HG03159 (cell line): ENCODE results near the gene PLEKHG4B.

Experiments used
- ATAC-seq: cut with Tn5 transposase; IDR thresholded peaks from one replicate; pipeline ENCODE4 v1.9.1; 2021; ENCODE audit warnings: mild to moderate bottlenecking, moderate library complexity; ENCODE audit not compliant: unreplicated experiment

The PLEKHG4B gene

DNA sequence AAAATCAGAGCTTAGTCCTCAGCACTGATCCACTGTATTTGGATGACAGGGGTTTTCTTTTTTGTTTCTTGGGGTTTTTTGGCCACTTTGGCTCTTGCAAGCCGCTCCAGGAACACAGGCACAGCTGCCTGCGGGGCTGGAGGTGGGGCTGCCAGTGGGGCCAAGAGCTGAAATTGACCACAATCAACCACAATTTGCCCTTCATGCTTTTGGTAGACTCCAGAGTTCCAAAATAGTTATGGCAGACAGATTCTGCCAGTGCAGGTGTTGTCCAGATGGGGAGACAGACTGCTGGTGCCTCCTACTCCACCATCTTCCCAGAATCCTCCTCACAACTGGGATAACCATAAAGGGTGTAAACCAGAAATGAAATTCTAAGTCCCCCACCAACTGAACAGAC lies 36.5 kb downstream of the PLEKHG4B start:
- ATAC-seq: no peak

DNA sequence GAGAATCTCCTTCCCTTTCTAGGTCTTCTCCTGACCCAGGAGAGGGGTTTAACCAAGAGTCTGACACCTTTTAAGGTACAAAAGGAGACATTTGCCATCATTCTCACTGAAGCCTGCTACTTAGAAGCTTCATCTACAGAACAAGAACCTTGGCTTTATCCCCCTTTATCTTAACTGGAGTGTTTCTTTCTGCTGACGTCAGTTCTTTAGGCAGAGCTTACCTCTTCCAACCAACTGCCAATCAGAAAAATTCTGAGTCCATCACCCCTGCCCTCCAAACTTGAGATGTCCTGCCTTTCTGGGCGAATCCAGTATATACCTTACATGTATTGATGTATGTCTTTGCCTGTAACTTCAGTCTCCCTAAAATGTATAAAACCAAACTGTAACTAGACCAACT lies 37.2 kb downstream of the PLEKHG4B start:
- no peak for ATAC-seq

DNA sequence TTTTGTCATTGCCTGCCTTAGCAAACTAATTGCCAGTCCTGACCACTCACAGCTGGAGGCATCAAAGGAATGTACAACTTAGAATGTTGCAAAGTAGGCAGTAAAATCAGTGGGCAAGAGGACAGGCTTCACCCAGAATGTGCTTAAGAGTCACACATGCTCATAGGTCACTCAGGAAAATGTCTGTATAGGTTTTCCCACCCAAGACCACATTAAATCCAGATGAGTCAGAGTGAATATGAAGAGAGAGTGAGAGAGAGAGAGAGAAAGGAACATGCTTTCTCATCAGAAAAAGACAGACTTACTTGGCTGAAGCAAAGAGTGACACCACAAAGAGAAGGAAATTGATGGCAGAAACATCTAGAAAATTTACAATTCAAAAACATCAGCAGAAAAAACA lies 37.9 kb downstream of the PLEKHG4B start:
- ATAC-seq: no peak

DNA sequence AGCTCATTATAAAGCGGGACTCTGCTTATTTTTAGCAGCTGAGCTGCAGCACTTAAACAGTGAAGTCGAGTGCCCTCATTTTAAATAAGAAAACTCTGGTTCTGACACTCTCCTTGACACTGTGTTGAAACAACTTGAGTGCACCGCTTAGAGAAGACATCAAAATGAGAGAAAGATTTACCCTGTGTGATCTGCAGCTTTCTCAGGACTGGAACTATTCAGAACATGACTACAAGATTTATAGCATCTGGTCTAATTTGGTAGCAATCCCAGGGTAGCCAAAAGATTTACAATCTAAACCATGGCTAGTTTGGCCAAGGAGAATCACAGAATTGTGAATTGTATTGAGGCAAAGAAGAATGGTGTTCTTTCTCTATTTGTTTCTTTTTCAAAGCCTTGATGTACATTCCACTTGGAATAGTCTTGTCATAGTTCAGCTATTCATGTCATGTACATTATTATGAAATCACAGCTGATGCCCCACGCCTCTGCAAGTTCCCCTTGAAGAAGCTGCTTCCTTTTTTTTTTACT lies 38.7 kb downstream of the PLEKHG4B start:
- ATAC-seq: no peak

DNA sequence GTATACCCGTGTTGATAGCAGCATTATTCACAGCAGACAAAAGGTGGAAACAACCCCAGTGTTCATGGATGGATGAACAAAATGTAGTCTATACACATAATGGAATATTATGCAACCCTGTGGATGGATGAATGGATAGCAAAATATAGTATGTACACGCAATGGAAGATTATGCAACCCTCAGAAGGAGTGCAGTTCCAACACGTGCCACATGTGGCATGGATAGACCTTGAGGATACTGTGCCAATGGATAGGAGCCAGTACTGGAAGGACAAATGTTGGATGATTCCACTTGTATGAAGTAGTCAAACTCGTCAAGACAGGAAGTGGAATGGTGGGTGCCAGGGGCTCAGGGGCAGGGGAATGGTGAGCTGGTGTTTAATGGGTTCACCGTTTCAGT lies 44.9 kb downstream of the PLEKHG4B start:
- no peak for ATAC-seq

DNA sequence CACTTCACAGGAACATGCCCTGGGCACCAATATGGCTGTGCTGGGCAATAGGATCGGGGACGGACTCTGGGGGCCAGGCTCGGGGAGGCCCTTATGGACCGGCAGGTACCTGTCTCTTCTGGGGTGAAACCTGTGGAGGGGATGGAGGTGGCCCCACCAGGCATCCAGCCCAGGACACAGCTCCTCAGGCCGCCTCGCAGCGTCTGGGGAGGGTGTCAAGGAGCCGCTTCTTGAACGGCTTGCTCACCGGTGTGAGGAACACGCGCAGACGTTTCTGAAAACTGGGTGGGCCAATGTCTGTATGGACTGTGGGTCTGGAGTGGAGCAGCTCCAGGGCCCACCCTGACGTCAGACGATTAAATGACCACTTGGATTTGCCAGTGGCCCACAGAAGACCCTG lies 45.8 kb downstream of the PLEKHG4B start:
- ATAC-seq: no peak

DNA sequence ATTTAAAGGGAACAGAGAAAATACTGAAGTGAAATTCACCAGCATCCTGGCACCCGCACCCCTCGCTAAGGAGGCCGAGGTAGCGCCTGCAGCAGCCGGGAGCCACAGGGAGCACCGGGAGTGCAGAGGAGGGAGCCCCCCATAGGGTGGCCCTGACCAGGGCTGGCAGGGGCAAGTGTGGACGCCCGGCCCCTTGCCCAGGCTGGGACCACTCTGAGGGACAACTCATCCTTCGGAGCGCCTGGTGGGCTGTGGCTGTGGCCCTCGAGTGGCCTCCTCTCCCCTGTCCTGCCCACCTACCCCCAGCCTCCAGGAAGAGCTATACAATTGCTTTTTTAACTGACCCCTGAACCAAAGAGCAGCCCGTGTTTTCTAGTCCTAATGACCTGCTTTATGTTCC lies 47.0 kb downstream of the PLEKHG4B start:
- ATAC-seq: no peak

DNA sequence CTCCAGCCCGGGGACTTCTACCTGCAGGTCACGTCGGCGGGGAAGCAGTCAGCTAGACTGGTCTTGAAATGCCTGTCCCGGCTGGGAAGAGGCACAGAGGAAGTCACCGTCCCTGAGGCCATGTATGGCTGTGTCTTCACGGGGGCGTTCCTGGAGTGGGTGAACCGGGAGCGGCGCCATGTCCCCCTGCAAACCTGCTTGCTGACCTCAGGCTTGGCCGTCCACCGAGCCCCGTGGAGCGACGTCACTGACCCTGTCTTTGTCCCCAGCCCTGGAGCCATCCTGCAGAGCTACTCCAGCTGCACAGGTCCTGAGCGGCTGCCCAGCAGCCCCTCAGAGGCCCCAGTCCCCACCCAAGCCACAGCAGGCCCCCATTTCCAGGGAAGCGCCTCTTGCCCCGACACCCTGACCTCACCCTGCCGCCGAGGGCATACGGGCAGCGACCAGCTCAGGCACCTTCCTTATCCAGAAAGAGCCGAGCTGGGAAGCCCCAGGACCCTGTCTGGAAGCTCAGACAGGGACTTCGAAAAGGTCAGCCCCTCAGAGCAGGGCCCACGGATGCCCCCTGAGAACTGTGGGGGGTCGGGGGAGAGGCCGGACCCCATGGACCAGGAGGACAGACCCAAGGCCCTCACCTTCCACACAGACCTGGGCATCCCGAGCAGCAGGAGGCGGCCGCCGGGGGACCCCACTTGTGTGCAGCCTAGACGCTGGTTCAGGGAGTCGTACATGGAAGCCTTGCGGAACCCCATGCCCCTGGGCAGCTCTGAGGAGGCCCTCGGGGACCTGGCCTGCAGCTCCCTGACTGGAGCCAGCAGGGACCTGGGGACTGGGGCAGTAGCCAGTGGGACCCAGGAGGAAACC lies 47.8 kb downstream of the PLEKHG4B start:
- no peak for ATAC-seq

DNA sequence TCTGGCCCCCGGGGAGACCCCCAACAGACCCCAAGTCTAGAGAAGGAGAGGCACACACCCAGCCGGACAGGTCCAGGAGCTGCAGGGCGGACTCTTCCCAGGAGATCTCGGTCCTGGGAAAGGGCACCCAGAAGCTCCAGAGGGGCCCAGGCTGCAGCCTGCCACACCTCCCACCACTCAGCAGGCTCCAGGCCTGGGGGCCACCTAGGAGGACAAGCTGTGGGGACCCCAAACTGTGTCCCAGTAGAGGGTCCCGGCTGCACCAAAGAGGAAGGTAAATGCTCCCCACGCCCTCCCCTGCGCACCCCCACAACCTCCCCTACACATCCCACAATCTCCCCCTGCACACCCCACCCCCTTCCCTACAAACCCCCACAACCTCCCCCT lies 48.5 kb downstream of the PLEKHG4B start:
- ATAC-seq: no peak

DNA sequence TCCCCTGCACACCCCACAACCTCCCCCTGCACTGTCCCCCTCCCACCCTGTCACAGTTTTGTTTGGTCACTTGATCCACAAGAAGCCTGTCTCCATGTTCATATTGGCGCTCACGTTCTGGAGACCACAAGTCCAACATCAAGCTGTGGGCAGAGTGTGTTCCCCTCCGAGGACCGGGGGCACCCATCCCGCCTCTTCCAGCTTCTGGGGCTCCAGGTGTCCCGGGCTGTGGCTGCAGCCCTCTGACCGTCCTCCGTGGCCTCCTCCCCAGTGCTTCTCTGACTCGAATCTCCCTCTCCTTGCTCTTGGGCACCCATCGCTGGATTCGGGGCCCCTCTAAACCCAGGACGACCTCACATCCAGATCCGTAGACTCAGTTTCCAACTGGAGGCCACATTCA lies 49.2 kb downstream of the PLEKHG4B start:
- ATAC-seq: no peak

DNA sequence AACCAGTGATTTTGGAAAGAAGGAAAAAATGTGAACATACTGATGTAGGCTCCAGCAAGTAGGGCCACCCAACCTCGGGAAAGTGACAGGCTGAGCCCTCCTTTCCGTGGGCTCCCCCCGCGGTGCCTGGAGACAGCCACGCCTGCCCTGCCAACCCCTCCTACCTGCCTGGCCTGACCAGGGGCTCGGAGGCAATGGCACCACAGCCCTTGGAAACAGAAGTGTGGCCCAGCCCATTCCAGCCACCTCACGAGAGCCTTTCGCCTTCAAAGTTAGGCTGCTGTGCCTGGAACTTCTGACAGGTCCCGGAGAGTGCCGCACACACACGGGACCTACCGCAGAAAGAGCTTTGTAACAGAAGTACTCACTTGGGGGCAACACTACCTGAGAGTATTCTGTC lies 49.8 kb downstream of the PLEKHG4B start:
- no peak for ATAC-seq

DNA sequence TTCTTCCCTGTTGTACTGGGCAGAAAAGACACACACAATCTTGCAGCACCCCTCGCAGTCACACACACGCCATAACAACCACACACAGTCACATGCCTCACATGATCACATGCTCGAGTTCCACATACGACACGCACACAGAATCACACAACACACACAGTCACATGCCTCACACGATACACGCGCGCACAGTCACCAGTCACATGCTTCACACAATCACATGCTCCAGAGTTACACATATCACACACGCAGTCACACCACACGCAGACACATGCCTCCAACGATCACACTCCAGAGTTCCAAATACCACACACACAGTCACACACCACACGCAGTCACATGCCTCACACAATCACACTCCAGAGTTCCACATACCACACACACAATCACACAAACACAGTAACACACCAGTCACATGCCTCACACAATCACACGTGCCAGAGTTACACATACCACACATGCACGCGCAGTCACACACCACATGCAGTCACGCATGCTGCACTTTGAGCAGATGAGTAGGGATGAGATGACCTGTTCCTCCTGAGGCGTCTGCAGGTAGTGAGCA lies 50.4 kb downstream of the PLEKHG4B start:
- no peak for ATAC-seq

DNA sequence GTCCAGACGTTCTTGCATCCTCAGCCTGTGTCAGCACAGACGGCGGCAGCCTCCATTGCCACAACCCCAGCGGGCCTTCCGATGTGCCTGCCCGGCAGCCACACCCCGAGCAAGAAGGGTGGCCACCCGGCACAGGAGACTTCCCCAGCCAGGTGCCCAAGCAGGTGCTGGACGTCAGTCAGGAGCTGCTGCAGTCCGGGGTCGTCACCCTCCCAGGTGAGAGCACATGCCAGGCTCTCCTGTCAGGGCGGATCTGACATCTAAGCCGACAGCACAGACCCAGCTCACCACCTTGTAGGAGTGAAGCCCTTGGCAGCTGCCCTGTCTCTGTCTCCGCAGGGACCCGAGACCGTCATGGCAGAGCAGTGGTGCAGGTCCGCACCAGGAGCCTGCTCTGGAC lies 51.1 kb downstream of the PLEKHG4B start:
- no peak for ATAC-seq

DNA sequence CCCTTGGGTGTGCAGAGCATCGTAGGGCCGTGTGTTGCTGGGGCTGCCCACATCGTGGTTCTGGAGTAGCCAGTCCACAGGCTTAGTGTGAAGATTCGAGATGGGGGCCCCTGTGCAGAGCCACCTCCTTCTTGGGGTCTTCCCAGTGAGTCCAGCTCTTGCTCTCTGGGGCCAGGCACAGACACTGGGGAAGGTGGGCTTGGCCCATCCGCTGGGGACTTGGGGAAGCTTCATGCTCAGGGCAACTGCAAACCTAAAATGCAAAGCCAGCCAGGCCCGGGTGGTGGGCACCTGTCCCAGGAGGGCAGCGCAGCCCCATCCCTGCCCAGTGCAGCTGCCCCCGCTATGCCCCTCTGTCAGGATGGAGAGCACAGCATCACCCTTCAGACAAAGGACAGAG lies 53.0 kb downstream of the PLEKHG4B start:
- no peak for ATAC-seq

DNA sequence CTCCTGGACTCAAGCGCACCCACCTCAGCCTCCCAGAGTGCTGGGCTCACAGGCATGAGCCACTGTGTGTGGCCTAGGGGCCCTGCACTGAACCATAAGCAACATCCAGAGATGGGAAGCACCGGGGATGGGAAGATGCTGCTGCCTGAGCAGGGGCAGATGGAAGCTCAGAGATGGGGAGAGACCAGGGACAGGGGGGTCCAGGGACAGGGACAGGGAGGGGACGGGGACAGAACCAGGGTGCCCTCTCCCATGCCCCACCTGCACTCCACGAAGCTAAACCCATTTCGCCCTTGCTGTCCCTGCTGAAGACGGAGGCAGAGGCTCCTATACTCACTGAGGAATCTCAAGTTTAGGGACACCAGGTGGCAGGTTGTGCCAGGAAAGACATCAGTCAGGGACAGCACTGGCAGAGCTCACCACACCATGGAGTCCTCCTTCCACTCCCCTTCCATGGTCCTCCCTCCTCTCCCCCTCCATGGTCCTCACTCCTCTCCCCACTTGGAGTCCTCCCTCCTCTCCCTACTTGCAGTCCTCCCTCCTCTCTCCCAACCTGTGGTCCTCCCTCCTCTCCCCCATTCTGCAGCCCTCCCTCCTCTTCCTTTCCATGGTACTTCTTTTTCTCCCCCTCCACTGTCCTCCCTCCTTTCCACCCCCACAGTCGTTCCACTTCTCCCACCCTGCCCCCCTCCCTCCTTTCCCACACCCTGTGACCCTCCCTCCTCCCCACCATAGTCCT lies 53.8 kb downstream of the PLEKHG4B start:
- ATAC-seq: no peak

DNA sequence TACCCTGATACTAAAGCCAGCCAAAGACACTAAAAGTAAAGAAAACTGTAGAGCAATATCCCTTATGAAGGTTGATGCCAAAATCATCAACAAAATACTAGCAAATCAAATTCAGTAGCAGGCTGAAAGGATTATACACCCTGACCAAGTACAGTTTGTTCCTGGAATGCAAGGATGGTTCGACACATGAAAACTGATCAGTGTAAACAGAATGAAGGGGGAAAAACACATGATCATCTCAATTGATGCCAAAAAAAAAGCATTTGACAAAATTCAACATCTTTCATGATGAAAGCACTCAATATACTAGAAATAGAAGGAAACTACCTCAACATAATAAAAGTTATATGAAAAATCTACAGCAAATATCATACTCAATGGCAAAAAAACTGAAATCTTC lies 55.8 kb downstream of the PLEKHG4B start:
- ATAC-seq: no peak

DNA sequence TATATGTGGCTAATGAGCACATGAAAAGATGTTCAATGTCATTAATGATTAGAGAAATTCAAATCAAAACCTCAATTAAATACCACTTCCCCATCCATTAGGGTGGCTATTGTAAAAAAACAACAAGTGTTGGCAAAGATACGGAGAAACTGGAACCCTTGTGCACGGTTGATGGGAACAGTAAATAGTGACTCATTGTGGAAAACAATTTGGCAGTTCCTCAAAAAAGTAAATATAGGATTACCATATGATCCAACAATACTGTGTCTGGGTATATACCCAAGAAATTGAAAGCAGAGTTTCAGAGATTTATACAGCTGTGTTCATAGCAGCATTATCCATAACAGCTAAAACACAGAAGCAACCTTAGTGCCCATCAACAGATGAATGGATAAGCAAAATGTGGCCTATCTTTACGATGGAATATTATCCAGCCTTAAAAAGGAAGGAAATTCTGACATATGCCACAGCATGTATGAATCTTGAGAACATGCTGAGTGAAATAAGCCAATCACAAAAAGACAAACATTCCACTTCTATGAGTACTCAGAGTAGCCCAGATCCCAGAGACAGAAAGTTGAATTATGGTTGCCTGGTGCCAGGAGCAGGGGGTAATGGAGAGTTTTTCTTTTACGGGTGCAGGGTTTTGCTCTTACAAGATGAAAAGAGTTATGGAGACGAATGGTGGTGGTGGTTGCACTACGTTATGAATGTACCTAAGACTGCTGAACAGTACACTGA lies 57.9 kb downstream of the PLEKHG4B start:
- no peak for ATAC-seq

DNA sequence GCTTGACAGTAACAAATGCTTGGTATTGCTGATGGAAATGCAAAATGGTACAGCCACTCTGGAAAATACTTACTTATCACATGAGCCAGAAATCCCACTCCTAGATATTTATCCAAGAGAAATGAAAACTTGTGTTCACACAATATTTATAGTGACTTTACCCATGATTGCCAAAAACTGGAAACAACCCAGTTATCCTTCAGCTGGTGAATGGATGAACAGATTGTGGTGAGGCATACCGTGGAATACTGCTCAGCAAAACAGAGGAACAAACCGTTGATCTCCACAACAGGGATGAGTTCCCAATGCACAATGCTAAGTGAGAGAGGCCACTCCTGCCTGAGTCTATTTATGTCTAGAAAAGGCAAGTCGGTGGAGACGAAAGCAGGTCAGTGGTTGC lies 58.8 kb downstream of the PLEKHG4B start:
- no peak for ATAC-seq

DNA sequence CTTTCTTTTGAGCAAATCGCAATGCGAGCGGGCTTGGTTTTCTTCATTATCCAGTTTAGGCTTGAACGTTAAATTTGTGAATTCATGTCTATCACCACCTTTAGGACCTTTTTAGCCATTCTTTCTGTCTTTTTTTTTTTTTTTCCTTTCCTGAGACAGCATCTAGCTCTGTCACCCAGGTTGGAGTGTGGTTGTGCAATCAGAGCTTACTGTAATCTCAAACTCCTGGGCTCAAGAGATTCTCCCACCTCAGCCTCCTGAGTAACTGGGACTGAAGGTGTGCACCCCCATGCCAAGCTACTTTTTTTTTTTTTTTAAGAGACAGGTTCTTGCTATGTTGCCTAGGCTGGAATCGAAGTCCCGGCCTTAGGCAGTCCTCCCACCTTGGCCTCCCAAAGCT lies 60.1 kb downstream of the PLEKHG4B start:
- no peak for ATAC-seq

DNA sequence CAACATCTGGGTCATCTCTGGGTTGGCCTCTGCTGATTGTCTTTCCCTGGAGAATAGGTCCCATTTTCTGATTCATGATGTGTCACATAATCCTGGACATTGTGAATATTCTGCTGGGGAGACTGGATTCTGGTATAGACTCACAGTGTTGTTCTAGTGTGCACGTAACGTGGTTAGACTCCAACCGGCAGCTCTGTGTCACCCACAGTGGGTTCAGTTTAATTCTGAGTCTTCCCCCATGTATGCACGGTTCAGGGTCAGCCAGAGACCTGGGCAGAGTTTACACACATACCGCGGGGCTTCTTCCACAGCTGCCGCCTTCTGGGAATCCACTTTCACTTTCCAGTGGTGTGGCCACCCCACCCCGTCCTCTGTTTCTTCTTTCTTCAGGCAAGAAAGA lies 61.3 kb downstream of the PLEKHG4B start:
- no peak for ATAC-seq

DNA sequence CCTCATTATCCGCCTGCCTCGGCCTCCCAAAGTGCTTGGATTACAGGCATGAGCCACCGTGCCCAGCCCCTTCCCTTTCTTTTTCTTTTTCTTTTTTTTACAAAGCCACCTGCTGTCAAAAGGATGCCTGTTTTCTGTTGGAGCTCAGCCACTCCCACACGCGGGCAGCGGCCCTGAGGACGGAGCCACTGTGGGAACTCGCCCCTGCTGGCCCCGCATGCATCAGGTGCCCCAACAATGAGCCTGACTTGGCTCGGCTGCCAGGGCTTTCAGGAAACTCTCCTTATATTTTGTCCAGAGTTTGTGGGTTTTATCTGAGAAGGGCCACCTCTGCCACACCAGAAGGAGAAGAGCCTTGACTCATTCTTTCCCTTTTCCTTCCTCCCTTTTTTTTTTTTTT lies 62.3 kb downstream of the PLEKHG4B start:
- no peak for ATAC-seq
